HL-60 (cell line): ENCODE measurements around the gene R3HCC1L.

Experiments
- DNase-seq, 2 experiments: peaks; one replicate each; pipeline ENCODE4 v3.0.0-alpha.2; 2010 to 2020; ENCODE audit warnings: low read depth in 1 of 2, low spot score in 1 of 2
- H3K27ac ChIP-seq: fragments of 250-450 bp; sonication (Bioruptor Pico); replicated peaks from 2 replicates; pipeline ENCODE4 v1.5.1; 2020; ENCODE audit warnings: mild to moderate bottlenecking, moderate library complexity
- H3K27me3 ChIP-seq: fragments of 250-450 bp; sonication (Bioruptor Pico); 2 replicates; pipeline ENCODE4 v1.5.1; 2021; ENCODE audit warnings: mild to moderate bottlenecking, moderate library complexity; ENCODE audit not compliant: insufficient read depth, poor library complexity, severe bottlenecking
- H3K4me3 ChIP-seq: replicated peaks from 2 replicates; pipeline ENCODE4 v1.5.1; 2011; ENCODE audit warnings: mild to moderate bottlenecking, control low read depth, low read length; ENCODE audit not compliant: insufficient read depth
- GABPA ChIP-seq: IDR thresholded peaks from 2 replicates; pipeline ENCODE4 v1.6.1; 2012; ENCODE audit warnings: low read depth
- POLR2AphosphoS5 ChIP-seq: IDR thresholded peaks from 2 replicates; pipeline ENCODE4 v1.6.1; 2012; ENCODE audit warnings: low read depth
- REST ChIP-seq: IDR thresholded peaks from 2 replicates; pipeline ENCODE4 v1.6.1; 2012; ENCODE audit warnings: low read depth; ENCODE audit not compliant: insufficient replicate concordance
- SPI1 ChIP-seq: IDR thresholded peaks from 2 replicates; pipeline ENCODE4 v1.6.1; 2012; ENCODE audit warnings: low read depth, mild to moderate bottlenecking, borderline replicate concordance
- TF ChIP-seq, protein P1 (sequence below): IDR thresholded peaks from one replicate; pipeline ENCODE4 v1.5.1; 2011; ENCODE audit warnings: low read length, control low read depth, inconsistent platforms; ENCODE audit not compliant: insufficient read depth

The R3HCC1L gene

DNA sequence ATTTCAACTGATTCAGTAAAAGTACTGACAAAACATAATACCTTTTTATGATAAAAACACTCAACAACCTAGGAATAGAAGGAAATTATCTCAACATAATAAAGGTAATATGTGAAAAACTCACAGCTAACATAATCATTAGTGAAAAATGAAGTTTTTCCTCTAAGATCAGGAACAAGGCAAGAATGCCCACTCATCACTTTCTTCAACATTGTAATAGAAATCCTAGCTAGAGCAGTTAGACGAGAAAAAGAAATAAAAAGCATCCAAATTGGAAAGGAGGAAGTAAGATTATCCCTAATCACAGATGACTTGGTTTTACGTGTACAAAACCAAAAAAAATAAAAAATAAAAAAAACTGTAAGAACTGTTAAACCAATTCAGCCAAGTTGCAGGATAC is 58.6 kb downstream of the R3HCC1L start:
- TF ChIP-seq SPI1: no peak
- H3K27me3 ChIP-seq: no peaks in the 10 kb centered on the region
- no peak overlapping the region for H3K27ac ChIP-seq
- no peak overlapping the region for H3K4me3 ChIP-seq
- no peak for DNase-seq

GRCh38 chr10:98194633-98195032 is 60.2 kb downstream of the R3HCC1L start:
- TF ChIP-seq POLR2AphosphoS5 (no peak), SPI1 (no peak), REST (no peak), GABPA (no peak)
- TF ChIP-seq, protein P1, sequence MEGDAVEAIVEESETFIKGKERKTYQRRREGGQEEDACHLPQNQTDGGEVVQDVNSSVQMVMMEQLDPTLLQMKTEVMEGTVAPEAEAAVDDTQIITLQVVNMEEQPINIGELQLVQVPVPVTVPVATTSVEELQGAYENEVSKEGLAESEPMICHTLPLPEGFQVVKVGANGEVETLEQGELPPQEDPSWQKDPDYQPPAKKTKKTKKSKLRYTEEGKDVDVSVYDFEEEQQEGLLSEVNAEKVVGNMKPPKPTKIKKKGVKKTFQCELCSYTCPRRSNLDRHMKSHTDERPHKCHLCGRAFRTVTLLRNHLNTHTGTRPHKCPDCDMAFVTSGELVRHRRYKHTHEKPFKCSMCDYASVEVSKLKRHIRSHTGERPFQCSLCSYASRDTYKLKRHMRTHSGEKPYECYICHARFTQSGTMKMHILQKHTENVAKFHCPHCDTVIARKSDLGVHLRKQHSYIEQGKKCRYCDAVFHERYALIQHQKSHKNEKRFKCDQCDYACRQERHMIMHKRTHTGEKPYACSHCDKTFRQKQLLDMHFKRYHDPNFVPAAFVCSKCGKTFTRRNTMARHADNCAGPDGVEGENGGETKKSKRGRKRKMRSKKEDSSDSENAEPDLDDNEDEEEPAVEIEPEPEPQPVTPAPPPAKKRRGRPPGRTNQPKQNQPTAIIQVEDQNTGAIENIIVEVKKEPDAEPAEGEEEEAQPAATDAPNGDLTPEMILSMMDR: no peak
- H3K27ac ChIP-seq: no peak overlapping the region
- DNase-seq: no peak
- no peak overlapping the region for H3K4me3 ChIP-seq
- no peaks in the 10 kb centered on the region for H3K27me3 ChIP-seq

GRCh38 chr10:98195120-98195519 is 60.7 kb downstream of the R3HCC1L start:
- TF ChIP-seq POLR2AphosphoS5 (no peak), GABPA (no peak), SPI1 (no peak)
- TF ChIP-seq, protein P1: no peak
- DNase-seq: no peak
- H3K27me3 ChIP-seq: no peaks in the 10 kb centered on the region
- H3K27ac ChIP-seq: no peak overlapping the region
- no peak overlapping the region for H3K4me3 ChIP-seq

- Histone ChIP-seq H3K27ac (no peak overlapping the region), H3K27me3 (no peaks in the 10 kb centered on the region), H3K4me3 (no peak overlapping the region)
- no peak for DNase-seq
- no peak for TF ChIP-seq SPI1
- TF ChIP-seq, protein P1: no peak
- TF ChIP-seq GABPA: no peak
- no peak for TF ChIP-seq REST
- TF ChIP-seq POLR2AphosphoS5: no peak
Observed at GRCh38 chr10:98196985-98197384, 62.5 kb downstream of the R3HCC1L start.
